ENCODE data around the gene DARS1.
A peak's percentile ranks its signal among the peaks of the same experiment; 100 is the strongest.

Gene DARS1

DNA sequence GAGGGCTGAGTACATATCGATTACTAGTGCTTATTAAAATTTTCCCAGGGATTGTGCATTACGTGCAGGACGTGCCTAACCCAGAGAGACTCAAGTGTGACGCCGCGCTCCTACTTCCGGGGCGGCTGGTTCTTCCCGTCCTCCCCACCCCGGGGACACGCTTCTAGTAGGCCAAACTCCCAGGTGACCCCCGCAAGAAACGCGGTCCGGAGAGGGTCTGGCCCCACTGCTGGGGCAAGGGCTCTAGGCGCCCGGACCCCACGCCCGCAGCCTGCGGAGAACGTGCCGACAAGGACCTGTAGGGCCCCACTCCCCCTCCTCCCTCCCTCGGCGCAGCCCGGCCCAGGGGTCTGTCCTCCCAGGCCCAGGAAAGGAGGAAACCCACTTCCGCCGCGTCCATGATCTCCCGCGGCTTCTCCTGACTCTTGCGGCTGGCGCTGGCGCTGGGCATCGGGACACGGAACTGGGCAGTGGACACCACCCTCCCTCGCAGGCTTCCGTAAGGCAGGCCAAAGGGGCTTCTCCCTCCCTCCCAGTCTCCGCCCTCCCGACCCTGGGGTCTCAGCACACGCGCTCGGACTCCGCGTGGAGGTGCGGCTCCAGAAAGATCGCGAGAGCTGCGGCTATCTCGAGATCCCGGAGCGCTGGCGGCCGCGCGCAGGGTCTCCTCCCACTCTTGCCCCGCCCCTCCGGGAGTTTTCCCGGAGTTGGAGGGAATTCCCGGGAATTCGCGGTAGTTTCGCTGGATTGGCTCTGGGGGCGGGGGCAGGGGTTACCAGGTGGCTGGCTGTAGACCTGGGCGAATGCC, at the start of gene DARS1:
Gene DARS1, minus strand, starts transcription at position 609 of the 808 bp plus-strand sequence. Its CDS starts 158 bp downstream, at position 451.
- peak; percentile 99 for DNase-seq

DNA sequence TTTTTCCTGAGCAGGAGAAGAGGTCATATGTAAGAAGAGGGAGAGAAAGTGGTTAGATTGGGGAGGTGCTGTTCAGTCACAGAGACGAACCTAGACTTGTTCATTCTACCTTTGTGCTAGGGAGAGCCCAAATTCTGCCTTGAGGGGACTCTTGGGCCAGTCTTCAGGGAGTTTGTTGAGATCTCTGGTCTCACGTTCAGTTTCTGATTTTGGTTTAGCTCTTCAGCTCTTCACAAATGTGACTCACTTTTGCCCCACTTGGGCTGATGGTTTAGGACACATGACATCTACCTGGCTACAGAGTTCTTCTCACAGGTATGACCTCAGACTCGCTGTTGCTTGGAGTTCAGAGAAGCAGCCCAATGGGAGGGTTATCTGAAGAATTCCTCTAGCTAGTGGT, 49.2 kb upstream of the DARS1 start:
- DNase-seq = no peak

- no peak for DNase-seq
Observed at GRCh38 chr2:136032817-136033535, 47.5 kb upstream of the DARS1 start.

DNA sequence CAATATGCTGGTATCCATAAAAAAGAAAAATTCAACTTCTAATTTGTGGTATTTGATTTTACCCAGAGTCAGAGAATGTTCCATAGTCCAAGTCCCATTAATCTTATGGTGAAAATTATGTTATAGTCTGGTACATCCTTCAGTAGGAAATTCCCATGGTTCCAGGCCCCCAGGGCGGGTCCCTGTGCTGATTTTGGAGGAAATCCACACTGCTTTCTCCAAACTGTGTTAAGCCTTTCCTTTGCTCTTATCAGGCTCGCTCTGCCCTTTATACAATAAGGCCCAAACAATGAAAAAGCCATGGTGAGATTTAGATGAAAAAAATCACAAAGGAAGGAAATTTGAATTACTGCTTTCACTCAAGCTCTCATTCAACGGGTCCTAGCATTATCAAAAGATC, 46.8 kb upstream of the DARS1 start:
- no peak for DNase-seq

DNA sequence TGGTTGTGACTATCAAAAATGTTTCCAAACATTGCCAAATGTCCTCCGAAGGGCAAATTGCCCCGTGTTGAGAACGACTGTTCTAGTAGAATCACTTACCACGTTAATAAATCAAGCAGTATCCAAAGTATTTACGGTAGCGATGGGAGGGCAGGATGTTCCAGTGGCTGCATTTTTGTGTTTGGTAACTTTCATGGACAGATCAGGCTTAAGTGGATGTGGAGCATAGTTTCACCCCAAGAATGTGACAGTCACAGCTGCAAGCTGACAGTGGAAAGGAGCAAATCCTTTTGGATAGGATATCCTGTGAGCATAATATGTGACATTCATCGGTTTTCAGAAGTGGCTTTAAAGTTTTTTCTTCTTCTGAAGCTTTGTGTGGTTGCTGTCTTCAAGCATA, 46.3 kb upstream of the DARS1 start:
- DNase-seq = no peak

DNA sequence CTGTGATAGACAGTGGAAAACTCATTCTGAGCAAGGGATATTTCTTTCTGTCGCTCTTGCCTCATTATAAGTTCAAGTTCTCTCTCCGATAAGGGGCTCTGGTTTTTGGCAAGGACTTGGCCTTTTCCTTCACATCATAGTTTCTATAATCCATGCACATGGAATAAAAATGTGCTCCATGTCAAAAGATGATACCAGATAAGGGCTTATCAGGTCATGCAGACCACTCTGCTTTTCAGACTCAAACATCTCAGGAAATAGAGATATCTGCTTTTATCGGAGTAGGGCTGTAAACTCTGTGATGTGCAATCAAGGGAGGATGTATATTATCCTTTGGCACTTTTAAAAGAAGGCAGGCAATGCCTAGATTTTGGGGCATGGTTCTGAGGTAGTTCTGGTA, 45.0 kb upstream of the DARS1 start:
- DNase-seq = no peak

- no peak for DNase-seq
Observed at GRCh38 chr2:136029149-136029548, 43.7 kb upstream of the DARS1 start.

DNA sequence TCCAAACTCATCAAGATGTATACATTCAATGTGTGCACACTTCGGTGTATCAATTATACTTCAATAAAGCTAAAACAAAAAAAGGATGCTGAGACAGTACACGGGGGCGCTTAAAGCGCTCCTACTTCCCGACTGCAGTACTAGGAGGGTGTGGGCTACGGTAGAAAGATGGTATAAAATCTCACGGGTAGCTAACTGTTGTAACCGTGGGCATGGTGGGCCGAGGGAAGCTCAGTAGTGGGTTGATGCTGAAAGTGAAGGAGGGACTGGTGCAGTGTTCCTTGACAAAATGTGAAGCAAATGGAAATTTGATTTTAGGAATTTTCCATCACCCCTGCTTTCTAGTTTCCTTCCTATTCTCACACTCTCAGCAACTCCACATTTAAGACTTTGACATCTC, 42.6 kb upstream of the DARS1 start:
- DNase-seq = no peak

DNA sequence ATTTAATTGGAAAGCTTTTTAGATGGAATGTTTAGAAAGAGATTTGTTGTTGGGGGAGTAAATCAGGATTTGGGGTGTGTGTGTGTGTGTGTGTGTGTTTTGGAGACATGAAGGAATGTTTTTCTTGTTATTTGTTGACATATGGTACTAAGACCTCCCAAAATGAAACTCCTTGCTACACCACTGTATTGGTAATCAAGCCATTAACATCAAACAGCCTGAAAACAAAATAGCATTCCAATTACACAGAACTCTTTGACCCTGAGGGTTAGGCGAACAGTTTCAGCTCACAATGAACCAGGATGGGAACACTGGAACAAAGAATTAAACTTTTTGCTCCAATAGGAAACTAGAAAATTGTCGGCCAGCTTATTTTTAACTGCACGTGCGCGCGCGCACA, 41.7 kb upstream of the DARS1 start:
- no peak for DNase-seq

- peak; percentile 66 for DNase-seq
Observed at GRCh38 chr2:136025057-136025973, 39.9 kb upstream of the DARS1 start.

- DNase-seq = no peak
Observed at GRCh38 chr2:136024616-136025015, 39.2 kb upstream of the DARS1 start.

GRCh38 chr2:136024185-136024584, 38.8 kb upstream of the DARS1 start:
- no peak for DNase-seq

DNA sequence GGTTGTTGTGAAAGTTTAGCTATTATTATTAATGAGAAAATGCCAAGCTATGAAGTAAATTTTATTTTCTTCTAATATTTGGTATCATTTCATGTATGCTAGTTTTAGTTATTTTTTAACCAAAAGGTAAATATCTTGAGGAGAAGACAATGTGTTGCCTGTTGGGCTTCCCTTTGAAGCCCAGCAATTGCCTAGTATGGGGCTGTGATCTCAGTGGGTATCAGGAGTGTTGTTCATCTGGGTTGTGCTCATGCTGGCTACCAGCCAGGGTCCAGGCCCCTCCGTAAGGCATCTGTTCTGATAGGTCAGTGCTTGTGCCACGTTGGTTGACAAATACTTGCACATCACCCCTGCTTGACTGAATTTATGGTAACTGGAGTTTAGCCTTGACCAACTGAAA, 38.0 kb upstream of the DARS1 start:
- DNase-seq = no peak

DNA sequence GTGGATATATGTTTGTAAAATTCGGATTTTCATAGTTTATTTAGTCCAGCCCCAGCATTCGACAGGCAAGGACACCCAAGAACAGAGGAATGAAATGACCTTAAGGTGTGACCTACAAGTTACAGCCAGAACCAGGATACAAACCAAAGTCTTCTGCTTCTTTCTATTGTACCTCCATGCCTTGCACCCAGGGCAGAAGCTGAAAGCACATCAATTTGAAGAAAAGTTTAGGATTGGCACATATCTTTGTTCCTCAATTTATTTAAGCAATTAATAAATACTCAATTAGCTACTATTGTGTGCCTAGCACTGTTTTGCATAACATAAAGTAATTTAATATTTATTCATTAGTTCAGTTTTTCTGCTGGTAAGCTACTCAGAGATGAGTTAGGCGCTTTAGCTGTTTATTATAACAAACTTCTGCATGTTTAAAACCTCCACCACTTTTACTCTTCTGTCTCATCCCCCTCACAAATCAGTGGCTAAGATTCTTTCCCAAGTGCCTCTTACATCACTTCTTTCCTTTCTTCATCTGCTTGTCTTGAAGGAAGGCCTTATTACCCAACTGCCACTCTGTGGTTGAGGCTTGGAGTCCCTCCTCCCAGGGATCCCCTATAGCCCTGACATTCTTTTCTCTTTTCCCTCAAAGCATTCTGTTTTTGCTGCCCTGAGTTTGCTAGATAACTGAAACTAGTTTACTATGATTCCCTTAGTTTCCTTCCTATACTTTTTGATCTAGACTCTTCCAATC, 37.1 kb upstream of the DARS1 start:
- no peak for DNase-seq

DNA sequence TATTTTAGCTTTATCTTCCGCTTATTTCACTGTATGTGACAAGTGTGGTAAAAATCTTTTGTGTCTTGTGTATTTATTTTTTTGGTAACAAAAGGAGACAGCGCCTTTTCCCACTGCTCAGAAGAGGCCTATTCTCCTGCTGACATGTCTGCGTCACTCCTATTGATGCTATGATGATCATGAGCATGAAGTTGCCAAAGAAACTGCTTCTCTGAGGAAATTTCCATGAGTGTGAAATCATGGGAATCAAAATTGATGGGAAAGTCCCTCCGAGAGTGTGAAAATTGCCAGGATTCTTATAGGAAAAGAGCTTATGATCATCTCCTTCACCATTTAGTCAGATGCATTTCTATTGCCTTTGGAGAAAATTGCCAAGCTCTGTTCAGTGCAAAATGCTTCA, 36.5 kb upstream of the DARS1 start:
- no peak for DNase-seq

- DNase-seq = no peak
Observed at GRCh38 chr2:136021406-136021805, 36.0 kb upstream of the DARS1 start.

DNA sequence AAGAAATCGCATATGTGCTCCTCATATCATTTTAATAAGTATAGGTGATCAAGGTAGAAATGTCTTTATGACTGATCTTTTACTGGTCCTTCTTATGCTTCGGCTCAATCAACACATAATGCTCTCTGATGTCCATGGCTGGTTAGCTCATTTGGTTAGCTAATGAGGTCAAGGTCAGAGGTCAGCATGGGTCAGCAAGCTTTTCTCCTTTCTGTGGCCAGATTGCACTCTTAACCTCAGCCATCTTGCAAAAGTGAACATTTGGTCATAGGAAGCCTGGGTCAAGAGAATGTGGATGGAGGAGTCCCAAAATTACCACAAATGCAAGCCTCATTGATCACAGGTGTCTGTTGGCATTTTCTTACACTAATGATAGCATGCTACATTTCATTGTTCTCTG, 35.4 kb upstream of the DARS1 start:
- no peak for DNase-seq

- DNase-seq = no peak
Observed at GRCh38 chr2:136019825-136020224, 34.4 kb upstream of the DARS1 start.

- no peak for DNase-seq
Observed at GRCh38 chr2:136019306-136019705, 33.9 kb upstream of the DARS1 start.

DNA sequence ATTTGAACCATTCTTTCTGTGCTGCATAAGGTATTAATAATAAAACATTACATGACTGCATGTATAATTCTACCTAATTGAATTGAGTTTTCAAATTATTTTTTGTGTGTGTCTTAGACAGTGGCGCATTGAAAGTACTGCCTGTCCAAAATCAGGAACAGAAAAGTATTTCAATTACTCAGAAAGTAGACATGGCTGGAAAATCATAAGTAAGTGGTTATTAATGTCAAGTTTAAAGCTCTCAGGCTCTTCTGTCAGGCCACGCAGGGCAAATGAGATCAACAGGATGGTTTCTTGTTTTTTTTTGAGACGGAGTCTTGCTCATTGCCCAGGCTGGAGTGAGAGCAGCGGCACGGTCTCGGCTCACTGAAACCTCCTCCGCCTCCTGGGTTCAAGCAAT, 32.4 kb upstream of the DARS1 start:
- DNase-seq = no peak

- no peak for DNase-seq
Observed at GRCh38 chr2:136016836-136017235, 31.4 kb upstream of the DARS1 start.

DNA sequence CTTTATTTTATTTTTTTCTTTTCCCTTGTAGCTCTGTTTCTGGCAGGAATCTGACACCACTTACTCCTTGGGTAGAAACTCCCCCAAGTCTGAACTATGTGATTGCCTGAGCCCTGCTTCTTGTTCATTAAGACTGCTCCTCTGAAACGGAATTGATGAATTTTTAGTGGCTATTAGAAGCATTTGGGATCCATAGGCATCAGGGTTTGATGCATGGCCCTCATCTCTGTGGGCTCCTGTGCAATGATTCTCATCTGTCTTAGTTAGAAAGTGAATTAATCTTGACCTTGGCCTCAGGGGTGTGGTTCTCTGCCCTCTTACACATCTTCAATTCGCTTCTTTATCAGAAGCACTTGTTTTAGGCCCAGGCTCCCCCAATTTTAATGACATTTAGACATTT, 31.0 kb upstream of the DARS1 start:
- no peak for DNase-seq

- no peak for DNase-seq
Observed at GRCh38 chr2:136015699-136016098, 30.3 kb upstream of the DARS1 start.
